ENCODE results near the gene VCX2.
"Not testable (repeated sequence)": the region's sequence is repeated elsewhere in the genome, so short reads cannot be mapped to it uniquely, and the experiment has no call there.

VCX2 gene

DNA sequence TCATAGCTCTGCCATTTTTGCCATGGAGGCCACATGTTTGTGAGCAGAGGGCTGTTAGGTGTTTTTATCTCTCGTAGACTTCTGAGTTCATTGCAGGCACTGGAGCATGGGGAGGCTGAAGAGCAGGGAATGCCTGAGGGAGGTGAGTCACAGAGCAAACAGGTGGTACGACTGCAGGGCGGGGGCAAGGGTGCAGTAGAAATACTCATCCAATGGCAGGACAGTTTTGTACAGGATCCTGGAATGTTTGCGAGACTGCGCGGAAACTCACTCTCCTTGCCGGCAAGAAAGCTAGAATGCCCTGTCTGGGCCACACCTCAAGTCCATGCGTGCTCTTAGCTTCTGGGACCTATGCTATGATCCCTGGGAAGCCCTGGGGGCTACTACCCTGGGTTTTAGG, 20.0 kb upstream of the VCX2 start:
- no peak for DNase-seq (ENCODE audit: low read depth)
- no peak overlapping the region for H3K4me3 ChIP-seq (ENCODE audit: low read depth, low read length)
- TF ChIP-seq, protein P1, sequence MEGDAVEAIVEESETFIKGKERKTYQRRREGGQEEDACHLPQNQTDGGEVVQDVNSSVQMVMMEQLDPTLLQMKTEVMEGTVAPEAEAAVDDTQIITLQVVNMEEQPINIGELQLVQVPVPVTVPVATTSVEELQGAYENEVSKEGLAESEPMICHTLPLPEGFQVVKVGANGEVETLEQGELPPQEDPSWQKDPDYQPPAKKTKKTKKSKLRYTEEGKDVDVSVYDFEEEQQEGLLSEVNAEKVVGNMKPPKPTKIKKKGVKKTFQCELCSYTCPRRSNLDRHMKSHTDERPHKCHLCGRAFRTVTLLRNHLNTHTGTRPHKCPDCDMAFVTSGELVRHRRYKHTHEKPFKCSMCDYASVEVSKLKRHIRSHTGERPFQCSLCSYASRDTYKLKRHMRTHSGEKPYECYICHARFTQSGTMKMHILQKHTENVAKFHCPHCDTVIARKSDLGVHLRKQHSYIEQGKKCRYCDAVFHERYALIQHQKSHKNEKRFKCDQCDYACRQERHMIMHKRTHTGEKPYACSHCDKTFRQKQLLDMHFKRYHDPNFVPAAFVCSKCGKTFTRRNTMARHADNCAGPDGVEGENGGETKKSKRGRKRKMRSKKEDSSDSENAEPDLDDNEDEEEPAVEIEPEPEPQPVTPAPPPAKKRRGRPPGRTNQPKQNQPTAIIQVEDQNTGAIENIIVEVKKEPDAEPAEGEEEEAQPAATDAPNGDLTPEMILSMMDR (IDR thresholded peaks at IDR 0.05; ENCODE audit: control insufficient read depth, extremely low read depth, insufficient read depth), result no peak

DNA sequence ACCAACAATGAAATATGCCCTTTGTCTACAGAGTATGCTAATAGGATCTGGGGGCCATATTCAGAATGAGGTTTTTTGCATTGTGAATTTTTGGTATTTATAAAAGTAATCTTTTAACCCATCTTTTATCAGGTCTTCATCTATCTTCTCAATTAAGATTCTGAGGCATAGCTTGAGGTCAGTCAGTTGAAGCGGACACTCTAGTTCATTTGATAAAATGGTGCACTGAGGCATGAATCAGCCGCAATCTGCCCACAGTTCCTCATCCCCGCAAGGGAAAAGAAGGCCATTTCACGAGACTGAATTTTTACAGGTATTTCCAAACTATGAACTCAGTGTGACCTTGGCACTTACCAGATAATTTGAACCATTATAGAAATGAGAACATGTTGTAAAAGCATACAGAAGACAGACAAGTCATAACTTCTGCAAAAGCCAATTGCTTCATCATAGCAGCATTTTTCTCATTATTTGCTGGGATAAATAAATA, 19.3 kb upstream of the VCX2 start:
- no peak for DNase-seq (ENCODE audit: low read depth)
- TF ChIP-seq, protein P1 (IDR thresholded peaks at IDR 0.05; ENCODE audit: control insufficient read depth, extremely low read depth, insufficient read depth), result no peak
- H3K4me3 ChIP-seq (ENCODE audit: low read depth, low read length), result no peak overlapping the region

DNA sequence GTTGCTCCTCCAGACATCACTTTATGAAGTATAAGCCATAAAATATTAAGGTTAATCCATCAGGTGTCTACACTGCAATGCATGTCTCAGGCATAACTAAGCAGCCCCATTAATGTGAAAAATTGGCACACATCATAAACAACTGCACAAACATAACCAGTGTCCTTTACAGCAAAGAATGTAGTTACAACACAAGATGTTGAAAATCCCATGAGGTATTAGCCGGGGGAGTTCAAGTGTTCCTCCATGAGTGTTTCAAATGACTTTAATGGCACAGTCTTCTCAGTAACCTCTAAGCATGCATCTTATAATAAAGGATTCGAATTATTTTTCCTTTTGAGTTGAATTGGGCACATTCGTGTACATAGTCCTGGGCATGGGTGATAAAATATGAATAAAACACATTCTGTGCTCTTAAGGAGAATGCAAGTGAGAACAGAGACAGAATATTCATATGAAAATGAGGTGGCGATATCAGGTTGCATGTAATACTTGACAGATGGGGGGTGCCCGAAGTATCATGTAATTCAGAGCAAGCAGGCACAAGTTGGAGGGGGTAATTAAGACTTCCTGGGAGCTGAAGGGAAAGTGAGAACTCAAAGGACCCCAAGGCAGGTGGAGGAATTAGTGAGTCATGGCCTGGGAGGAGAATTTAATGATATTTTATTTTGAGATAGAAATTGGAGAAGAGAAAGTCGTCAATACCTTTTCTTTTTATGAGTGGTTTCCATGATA, 18.2 kb upstream of the VCX2 start:
- no peak for DNase-seq (ENCODE audit: low read depth)
- H3K4me3 ChIP-seq (ENCODE audit: low read depth, low read length), result no peak overlapping the region
- TF ChIP-seq, protein P1 (IDR thresholded peaks at IDR 0.05; ENCODE audit: control insufficient read depth, extremely low read depth, insufficient read depth), result no peak

DNA sequence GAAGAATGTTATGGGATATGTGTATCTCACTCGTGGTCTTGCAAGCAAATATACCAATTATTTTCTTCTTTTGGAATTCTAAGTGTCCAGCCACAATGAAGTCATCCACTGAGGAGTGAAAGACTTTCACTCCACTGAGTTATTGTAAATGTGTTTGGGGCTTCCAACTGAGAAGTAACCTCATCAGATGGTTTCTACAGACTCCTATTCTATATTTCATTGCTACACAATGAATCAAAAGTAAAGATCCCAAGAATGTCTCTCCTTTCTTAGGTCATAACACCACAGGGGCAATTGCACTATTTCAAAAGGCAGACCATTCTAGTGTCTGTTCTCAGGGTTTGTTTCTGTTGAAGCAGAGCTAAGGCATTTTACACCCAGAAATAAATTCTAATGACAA, 12.3 kb upstream of the VCX2 start:
- H3K4me3 ChIP-seq (ENCODE audit: low read depth, low read length), result no peak overlapping the region
- DNase-seq (ENCODE audit: low read depth), result no peak
- TF ChIP-seq, protein P1 (IDR thresholded peaks at IDR 0.05; ENCODE audit: control insufficient read depth, extremely low read depth, insufficient read depth), result no peak

DNA sequence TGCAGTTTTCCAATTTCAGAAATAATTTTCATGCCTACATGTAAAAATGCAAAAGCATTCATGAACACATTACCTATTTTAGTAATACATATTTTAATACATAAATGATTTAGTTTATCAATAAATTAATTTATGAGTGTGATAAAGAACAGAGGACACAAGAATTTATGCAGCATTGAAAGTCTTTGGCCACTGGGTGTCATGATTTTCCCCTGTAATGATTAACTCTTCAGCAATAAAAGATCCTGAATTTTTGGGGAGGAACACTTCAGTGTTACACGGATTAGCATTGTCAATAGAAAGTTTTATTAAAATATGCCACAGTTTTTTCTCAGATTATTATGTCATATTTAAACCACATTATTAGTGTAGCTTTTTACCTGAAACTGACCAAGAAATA, 8.6 kb upstream of the VCX2 start:
- TF ChIP-seq, protein P1 (IDR thresholded peaks at IDR 0.05; ENCODE audit: control insufficient read depth, extremely low read depth, insufficient read depth), result peak; percentile 29
- no peak overlapping the region for H3K4me3 ChIP-seq (ENCODE audit: low read depth, low read length)
- no peak for DNase-seq (ENCODE audit: low read depth)

DNA sequence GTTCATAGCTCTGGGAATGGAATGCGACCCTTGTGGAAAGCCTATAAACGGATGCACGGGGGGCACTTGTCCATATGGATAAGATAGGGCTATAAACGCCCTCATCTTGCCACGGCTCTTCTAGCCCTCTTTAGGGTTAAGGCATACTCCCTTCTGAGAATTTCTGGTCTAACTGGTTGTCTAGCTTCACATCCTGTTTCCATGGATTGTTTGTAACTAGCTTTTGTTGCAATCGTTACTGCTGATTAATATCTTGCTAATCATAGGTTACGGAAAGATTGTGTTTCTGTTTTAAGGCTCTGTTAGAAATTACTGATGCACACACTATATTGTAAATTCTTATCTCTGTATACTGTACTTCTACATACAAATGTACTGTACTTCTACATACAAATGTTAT, 17.1 kb downstream of the VCX2 start:
- not testable (repeated sequence) for H3K4me3 ChIP-seq (ENCODE audit: low read depth, low read length); DNase-seq (ENCODE audit: low read depth)

DNA sequence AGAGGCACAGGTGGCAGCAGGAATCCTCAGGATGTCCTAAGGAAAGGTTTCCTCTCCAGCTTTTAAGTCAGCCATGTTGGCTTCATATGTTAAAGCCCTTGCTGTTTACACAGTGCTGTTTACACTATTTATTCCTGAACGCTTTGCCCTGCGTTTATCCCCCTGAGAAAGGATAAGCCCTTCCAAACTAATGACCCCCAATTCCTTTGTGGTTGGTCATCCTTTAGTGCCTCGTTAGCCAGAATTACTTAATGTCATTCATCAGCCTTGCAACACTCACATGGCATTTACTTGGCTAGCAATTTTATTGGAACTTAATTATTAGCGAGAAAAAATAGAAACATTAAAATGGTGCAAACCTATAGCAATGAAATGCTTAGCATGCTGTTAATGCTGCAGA, 23.8 kb downstream of the VCX2 start:
- DNase-seq (ENCODE audit: low read depth), result no peak
- TF ChIP-seq, protein P1 (IDR thresholded peaks at IDR 0.05; ENCODE audit: control insufficient read depth, extremely low read depth, insufficient read depth), result no peak
- no peak overlapping the region for H3K4me3 ChIP-seq (ENCODE audit: low read depth, low read length)
